ENCODE measurements around the gene SLC5A10.
"Not testable (repeated sequence)": the region's sequence is repeated elsewhere in the genome, so short reads cannot be mapped to it uniquely, and the experiment has no call there.

SLC5A10 gene

GRCh38 chr17:19047510-19047909 is 95.5 kb downstream of the SLC5A10 start:
- DNase-seq: not testable (repeated sequence)

- not testable (repeated sequence) for DNase-seq
These were observed 96.9 kb downstream of the SLC5A10 start for GRCh38 chr17:19048826-19049225.

- not testable (repeated sequence) for DNase-seq
These were observed 103.5 kb downstream of the SLC5A10 start for GRCh38 chr17:19055447-19055846.

- not testable (repeated sequence) for DNase-seq
These were observed 110.2 kb downstream of the SLC5A10 start for GRCh38 chr17:19062009-19062717.

GRCh38 chr17:19062718-19063325 is 110.9 kb downstream of the SLC5A10 start:
- DNase-seq: not testable (repeated sequence)

- not testable (repeated sequence) for DNase-seq
These were observed 111.5 kb downstream of the SLC5A10 start for GRCh38 chr17:19063326-19063956.

- not testable (repeated sequence) for DNase-seq
These were observed 112.4 kb downstream of the SLC5A10 start for GRCh38 chr17:19064378-19064777.

GRCh38 chr17:19070318-19071168 is 118.6 kb downstream of the SLC5A10 start:
- DNase-seq: not testable (repeated sequence)

Measured in NCI-H748 treated with DMSO at 0.1 percent for 48 hours (cell line).